Measurements from ENCODE around the gene RTN4. TPM values are rescaled to one million over a fixed set of nuclear protein-coding genes. Genes with fewer than 3 reads are reported as not detected.

The RTN4 gene
- polyA plus RNA-seq, 1 donor (not counting 4 experiments of a cell fraction or from before 2014, with no cell fraction given) = 406 TPM

GRCh38 chr2:54928719-54929118 lies 121.5 kb downstream of the RTN4 start:
- FAIRE-seq = peak; percentile 51
- Histone ChIP-seq H3K36me3 (ENCODE audit: control insufficient read depth in 2 of 2, extremely low read depth in 1 of 2, insufficient read depth in 2 of 2, low read length in 2 of 2) (no peaks in the 10 kb centered on the region), H3K4me3 (ENCODE audit: control insufficient read depth in 2 of 3, extremely low read depth in 1 of 3, insufficient read depth in 2 of 3, low read depth in 1 of 3, low read length in 3 of 3) (no peak overlapping the region), H2AFZ (ENCODE audit: control insufficient read depth, low read length) (peak overlapping the region; percentile 7), H3K9ac (ENCODE audit: control insufficient read depth, extremely low read depth, insufficient read depth, low read length) (no peak overlapping the region), H4K20me1 (ENCODE audit: control insufficient read depth, extremely low read depth, insufficient read depth, low read length) (no peaks in the 10 kb centered on the region), H3K4me2 (ENCODE audit: control insufficient read depth, extremely low read depth, insufficient read depth, low read depth, low read length) (peak overlapping the region; percentile 19), H3K27me3 (ENCODE audit: control insufficient read depth, extremely low read depth, insufficient read depth, low read length) (no peaks in the 10 kb centered on the region), H3K4me1 (ENCODE audit: control insufficient read depth, extremely low read depth, insufficient read depth, low read length) (peaks cover 11% of the 10 kb centered on the region), H3K79me2 (ENCODE audit: control insufficient read depth, insufficient read depth, low read length) (no peaks in the 10 kb centered on the region), H3K9me1 (ENCODE audit: control insufficient read depth, extremely low read depth, insufficient read depth, low read length) (no peaks in the 10 kb centered on the region), H3K27ac (ENCODE audit: control insufficient read depth, insufficient read depth, low read length) (no peak overlapping the region), H3K9me3 (ENCODE audit: control insufficient read depth, low read depth, low read length) (no peaks in the 10 kb centered on the region)
- DNase-seq (ENCODE audit: low read depth, low spot score) = no peak
- no peak for TF ChIP-seq CTCF (optimal IDR thresholded peaks at IDR 0.05 in 1 of 3, IDR thresholded peaks at IDR 0.05 in 1 of 3, conservative IDR thresholded peaks at IDR 0.05 in 1 of 3; ENCODE audit: extremely low read depth in 1 of 3, insufficient read depth in 2 of 3, low read length in 3 of 3)
- no peak for TF ChIP-seq EZH2 (IDR thresholded peaks at IDR 0.05; ENCODE audit: low read length)
- dilution Hi-C loops (cut with MboI; ENCODE audit: extremely low pct_ligation_motif_present, low sequenced_read_pairs) = no loop called here

DNA sequence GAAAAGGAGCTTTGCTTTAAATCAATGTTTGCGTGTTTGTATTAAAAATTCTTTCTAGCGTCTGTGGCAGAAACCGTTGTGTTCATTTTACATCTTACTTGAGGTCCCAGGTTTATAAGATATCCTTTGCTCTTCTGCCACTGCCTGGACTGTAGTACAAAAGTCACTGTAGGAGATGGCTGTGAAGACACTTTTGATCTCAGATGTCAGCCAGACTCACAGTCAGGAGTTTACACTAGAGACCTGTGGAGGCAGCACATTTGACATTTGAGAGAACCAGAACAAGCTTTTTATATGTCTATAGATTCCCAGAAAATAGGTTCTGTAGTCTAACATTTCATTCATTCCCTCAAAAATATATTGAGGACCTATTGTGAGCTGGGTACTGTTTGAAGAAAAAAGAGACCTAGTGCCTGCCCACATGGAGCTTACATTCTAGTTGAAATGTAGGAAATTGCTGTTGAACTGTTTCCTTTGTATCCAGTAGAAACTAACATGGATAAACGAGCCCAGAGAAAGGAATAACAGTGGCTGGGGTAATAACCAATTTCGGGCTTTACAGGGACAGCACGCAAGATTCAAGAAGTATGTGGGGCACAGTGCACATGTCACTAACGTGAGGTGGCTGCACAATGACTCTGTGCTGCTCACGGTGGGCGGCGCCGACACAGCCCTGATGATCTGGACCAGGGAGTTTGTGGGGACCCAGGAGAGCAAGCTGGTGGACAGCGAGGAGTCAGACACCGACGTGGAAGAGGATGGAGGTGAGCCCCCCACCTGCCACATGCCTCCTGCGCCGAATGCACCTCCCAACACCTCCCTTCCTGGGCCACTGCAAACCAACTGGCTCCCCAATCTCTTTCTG lies 122.3 kb downstream of the RTN4 start:
- no peak for FAIRE-seq

More for the DNA sequence above, 122.3 kb downstream of the RTN4 start:
- Histone ChIP-seq H3K79me2 (ENCODE audit: control insufficient read depth, insufficient read depth, low read length) (no peaks in the 10 kb centered on the region), H3K9ac (ENCODE audit: control insufficient read depth, extremely low read depth, insufficient read depth, low read length) (no peak overlapping the region), H4K20me1 (ENCODE audit: control insufficient read depth, extremely low read depth, insufficient read depth, low read length) (no peaks in the 10 kb centered on the region), H3K9me3 (ENCODE audit: control insufficient read depth, low read depth, low read length) (no peaks in the 10 kb centered on the region), H3K27me3 (ENCODE audit: control insufficient read depth, extremely low read depth, insufficient read depth, low read length) (no peaks in the 10 kb centered on the region), H3K9me1 (ENCODE audit: control insufficient read depth, extremely low read depth, insufficient read depth, low read length) (no peaks in the 10 kb centered on the region), H3K4me2 (ENCODE audit: control insufficient read depth, extremely low read depth, insufficient read depth, low read depth, low read length) (no peak overlapping the region), H3K4me3 (ENCODE audit: control insufficient read depth in 2 of 3, extremely low read depth in 1 of 3, insufficient read depth in 2 of 3, low read depth in 1 of 3, low read length in 3 of 3) (no peak overlapping the region), H3K27ac (ENCODE audit: control insufficient read depth, insufficient read depth, low read length) (no peak overlapping the region), H3K36me3 (ENCODE audit: control insufficient read depth in 2 of 2, extremely low read depth in 1 of 2, insufficient read depth in 2 of 2, low read length in 2 of 2) (no peaks in the 10 kb centered on the region), H3K4me1 (ENCODE audit: control insufficient read depth, extremely low read depth, insufficient read depth, low read length) (peaks cover 11% of the 10 kb centered on the region), H2AFZ (ENCODE audit: control insufficient read depth, low read length) (no peak overlapping the region)
- DNase-seq (ENCODE audit: low read depth, low spot score) = no peak
- dilution Hi-C loops (cut with MboI; ENCODE audit: extremely low pct_ligation_motif_present, low sequenced_read_pairs) = no loop called here
- no peak for TF ChIP-seq EZH2 (IDR thresholded peaks at IDR 0.05; ENCODE audit: low read length)
- TF ChIP-seq CTCF (optimal IDR thresholded peaks at IDR 0.05 in 1 of 3, IDR thresholded peaks at IDR 0.05 in 1 of 3, conservative IDR thresholded peaks at IDR 0.05 in 1 of 3; ENCODE audit: extremely low read depth in 1 of 3, insufficient read depth in 2 of 3, low read length in 3 of 3) = no peak
